ENCODE data around the gene DSC2.

- TF ChIP-seq EZH2 (IDR thresholded peaks at IDR 0.05) (no peak), CTCF (IDR thresholded peaks at IDR 0.05) (no peak)
These were observed 1.6 kb downstream of the DSC2 start for GRCh38 chr18:31100436-31101182.
